Amygdala (tissue), 56 donors: ENCODE results near the gene ABCC12.
"Not testable (repeated sequence)": the region's sequence is repeated elsewhere in the genome, so short reads cannot be mapped to it uniquely, and the experiment has no call there.

Experiments
- DNase-seq, 56 donors: peaks; one replicate each; lab custom pipeline; 2025; lab: John Stamatoyannopoulos, UW

The ABCC12 gene

DNA sequence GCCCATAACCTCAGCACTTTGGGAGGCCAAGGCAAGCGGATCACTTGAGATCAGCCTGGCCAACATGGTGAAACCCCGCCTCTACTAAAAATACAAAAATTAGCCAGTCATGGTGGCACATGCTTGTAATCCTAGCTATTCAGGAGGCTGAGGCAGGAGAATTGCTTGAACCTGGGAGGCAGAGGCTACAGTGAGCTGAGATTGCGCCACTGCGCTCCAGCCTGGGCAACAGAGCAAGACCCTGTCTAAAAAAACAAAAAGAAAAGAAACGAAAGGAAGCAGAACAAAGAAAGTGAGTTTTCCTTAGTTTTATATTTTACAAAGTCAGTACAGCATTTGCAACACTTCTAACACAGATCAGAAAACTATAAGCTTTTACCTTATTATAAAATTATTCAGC is 10.8 kb upstream of the ABCC12 start:
- not testable (repeated sequence) for DNase-seq

DNA sequence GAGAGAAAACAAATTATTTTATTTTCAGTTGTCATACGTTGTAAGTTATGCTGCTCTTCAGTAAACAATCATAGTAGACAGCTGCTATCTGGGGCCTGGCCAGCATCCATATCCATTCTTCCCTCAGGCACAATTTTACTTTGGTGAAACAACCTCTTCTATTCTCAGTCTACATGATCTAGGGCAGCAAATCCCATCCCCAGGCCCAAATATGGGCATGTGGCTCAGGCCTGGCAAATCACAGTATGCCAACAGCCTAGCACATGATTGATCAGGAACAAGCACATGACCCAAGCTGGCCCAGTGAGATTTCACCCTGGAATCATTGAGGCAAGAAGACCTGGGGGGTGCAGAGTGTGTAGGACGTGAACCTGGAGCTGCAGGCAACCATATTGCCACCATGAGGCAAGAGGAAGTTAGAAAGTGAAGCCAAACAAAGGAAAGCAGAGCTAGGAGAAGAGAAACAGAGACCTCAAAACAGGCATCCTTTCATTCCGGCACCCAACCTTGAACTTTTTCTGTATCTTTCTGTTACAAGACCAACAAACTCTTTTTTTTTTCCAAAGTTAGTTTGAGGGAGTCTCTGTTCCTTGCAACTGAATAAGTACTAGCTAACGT is 10.3 kb upstream of the ABCC12 start:
- DNase-seq: no peak

DNA sequence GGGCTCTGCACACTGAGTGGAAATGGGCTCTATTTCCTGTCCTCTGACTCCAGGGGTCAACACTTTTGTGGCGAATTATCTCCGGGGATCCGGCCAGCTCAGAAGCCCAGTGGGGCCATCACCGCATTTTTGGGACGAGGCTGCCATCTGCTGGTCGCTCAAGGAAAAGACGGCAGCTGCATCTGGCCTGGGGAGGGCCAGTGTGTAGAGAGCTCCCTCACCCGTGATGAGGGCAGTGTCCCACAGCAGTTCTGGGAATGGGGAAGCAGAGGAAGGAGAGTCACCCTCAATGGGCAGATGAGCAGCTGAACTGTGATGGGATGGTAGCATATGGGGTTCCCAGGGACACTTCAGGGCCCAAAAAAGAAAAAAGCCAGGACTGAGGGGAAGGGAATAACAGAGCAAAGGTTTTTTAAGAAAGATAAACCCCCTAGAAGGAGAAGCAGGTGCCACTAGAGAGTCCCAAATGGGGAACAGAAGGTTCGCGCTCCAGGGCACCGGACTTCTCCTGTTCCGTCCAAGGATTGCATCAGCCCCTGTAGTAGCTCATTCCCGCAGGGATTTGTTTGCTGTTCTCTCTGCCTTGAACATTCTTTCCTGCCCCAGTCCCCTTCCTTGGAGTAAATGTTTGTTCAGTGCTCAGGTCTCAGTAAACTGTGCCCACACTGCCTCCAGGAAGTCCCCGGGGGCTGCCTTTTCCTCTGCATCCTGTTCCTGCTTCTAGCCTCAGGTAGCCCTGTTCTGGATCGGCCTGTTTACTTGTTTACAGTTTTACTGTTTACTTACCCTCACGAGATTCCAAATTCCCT is 9.3 kb upstream of the ABCC12 start:
- DNase-seq: peak in 53 of 56 donors; percentile 8 to 80 (median 45)

DNA sequence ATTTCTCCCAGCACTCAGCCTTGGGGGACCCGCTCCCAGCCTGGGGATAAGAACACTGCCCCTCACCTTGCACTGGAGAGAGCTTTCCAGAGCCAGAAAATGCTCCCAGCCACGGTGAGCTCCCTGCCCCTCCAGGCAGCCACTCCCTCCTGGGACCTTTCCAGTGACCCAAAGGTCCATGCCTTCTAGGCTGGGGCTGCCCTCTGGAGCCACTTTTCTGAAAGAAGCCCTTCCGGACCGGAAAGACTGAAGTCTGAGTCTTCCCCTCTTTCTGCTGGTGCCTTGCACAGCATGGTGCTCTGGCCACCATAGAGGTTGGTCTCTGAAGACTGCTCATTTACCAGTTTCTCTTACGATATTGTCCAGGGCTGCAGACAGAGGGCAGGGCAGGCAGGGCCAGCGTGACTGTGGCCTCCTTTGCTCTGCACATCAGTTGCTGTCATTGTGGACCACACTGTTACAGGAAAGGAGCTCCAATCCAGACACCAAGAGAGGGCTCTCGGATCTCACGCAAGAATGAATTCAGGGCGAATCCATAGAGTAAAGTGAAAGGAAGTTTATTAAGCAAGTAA is 7.1 kb upstream of the ABCC12 start:
- DNase-seq: no peak

DNA sequence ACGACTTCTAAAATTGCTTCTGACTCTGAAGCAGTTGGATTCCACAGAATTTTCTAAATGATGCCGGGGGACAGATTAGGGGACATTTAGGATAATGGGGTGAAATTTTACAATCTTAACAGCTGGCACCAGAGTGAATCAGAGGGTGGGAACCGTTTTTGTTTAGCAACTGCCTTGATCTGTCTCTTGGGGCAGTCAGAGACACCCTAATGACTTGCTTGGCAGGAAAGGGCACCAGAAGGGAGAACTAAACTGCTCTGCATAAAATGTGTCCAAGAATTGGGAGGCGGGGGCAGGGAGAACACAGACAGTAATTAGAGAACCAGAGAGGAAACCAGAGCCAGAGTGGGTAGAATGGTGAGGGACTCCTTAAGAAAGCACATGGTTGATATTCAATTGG is 6.1 kb upstream of the ABCC12 start:
- no peak for DNase-seq

DNA sequence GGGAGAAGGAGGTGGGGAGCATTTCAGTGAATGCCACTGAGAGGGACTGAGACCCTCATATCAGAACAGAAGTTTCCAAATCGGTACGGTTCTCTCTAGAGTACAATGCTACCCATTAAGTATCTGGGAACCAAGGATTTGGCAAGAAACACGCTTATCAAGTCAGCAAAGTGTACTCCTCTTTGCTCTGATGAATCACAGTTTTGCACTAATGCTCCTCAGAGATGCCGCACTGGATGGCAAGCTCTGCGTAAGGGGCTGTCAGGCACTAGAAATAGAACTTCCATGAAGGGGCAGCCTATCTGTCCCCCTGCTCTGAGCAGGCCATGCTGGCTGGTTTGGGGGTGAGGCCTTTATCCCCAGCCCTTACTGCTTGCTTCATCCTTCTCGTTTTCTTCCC is 4.8 kb upstream of the ABCC12 start:
- no peak for DNase-seq

DNA sequence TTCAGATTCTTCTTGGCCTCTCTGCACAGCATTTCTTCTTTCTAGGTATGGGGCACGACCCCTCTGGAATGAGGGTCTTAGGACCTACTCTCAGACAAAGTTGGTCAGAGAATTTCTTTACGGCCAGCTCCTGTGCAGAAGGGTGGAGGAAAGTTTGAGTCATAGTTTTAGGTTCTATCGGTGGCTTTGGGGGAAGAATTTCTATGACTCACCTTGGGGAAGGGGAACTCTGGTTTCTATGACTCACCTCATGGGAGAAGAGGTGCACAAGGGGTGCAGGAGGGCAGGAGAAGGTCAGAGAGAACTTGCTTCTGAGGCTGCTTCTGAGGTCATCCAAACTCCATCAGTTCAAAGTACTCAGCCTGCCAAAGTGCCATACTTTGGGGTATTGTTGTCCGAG is 2.5 kb upstream of the ABCC12 start:
- no peak for DNase-seq

DNA sequence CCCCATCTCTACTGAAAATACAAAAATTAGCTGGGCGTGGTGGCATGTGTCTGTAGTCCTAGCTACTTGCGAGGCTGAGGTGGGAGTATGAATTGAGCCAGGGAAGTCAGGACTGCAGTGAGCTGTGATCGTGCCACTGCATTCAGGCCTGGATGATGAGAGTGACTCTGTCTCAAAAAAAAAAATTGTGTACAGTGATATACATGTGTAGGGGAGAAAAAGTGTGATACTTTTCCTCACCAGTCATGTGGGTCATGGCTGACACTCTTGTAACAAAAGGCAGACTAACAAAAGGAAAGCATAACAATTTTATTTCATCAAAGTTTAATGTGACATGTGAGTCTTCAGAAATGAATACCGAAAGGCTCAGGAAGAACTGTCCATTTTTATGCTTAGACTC is 2.0 kb upstream of the ABCC12 start:
- no peak for DNase-seq

DNA sequence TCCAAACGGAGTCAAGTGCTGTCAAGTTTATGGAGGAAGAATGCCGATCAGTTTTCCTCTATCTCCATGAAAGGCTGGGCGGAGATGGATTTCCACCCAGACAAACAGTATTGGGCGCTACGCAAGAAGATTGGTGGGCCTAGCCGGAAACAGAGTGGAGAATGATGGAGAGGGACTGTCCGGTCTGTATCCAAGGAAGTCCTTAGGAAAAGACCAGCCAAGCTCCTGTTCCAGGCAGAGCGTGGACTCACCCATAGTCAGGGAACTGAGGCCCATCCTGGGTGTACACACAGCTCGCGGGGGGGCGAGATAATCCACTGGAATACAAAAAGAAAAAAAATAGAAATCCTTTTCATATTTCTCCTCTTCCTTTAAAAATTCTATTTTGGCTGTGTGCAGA is 1.5 kb upstream of the ABCC12 start:
- DNase-seq: no peak

DNA sequence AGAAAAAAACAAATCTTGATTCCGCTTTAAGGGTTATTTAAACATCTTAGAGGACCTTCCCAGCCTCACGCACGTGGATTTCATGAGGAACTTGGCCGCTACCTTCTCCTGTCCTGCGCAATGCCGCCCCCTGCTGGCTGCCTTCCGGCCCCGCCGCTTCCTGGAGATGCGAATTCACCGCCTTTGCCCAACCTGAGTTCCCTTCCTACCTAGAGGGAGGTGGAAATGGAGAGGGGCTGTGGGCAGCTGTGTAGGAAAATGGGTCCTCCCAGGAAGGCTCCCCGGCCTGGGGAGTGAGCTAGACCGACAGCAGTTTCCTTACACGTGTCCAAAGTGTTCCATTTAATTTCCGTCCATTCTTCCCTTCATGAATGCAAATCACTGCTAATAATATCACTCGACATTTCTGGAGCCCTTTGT is 1.0 kb upstream of the ABCC12 start:
- DNase-seq: peak in 55 of 56 donors; percentile 7 to 86 (median 55)

DNA sequence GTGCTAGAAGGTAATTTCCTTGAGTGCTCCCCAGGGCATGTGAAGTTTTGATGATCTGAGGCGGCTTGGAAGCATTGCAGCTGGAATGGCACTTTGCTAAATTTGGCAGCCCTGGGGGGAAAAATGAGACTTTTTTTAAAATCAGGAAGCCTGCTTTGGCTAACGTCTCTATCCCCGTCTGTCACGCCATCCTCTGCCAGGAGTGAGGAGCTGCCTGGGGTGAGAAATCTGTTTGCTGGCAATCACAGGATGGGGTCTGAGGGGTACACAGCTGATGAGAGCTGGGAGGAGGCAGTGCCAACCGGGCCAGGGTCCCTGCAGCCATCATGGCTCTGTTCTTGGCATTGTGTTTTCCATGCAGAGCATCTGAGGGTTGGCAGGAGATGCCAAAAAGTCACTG is 2.0 kb downstream of the ABCC12 start:
- DNase-seq: no peak

DNA sequence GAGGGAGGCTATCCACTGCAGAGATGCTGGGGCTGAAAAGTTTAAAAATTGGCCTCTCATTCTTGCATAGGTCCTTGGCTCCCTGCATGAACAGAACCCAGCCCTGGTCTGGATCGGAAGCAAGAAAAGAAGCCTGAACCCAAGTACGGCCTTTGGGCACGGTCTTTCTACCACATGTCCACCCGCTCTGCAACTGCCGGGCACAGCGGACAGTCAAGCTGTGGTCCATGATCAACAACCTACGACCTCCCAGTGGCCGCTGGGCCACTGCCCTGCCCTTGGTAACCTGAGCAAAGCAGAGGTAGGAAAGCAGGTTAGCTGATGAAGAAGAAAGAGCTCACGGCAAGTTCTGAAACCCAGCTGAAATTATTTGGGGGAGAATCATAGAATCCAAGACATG is 3.6 kb downstream of the ABCC12 start:
- DNase-seq: no peak

DNA sequence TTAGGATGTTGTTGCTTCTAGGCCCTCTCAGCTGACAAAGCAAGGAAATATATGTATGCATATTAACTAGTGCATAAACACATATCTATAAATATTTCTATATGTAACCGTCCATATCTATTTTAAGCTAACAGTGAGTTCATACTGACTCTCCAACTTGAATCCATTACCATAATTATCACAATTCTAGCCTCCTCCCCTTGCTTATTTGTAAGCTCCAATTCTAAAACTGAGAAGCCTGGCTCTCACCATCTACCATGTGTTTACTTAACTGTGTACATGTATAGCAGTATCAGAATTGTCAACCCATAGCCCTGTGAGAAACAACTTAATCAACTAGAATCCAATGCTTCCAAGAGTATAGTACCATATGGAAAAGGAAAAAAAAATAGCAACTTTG is 5.1 kb downstream of the ABCC12 start:
- no peak for DNase-seq

DNA sequence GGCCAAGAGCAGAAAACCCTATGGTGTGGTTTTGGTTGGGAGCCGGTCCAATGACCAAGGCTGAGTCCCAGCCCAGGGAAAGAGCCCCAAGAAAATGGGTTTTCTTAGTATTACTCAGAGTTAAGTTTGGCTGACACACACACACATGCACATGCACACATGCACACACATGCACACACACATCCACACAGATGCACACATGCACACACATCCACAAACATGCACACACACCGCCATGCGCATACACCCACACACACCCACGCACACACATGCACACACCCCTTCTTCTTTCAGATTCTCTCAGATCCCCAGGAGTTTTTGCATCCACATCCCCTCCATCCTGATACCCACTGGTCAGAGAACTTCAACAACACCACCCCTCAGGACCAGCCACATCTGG is 9.1 kb downstream of the ABCC12 start:
- no peak for DNase-seq

DNA sequence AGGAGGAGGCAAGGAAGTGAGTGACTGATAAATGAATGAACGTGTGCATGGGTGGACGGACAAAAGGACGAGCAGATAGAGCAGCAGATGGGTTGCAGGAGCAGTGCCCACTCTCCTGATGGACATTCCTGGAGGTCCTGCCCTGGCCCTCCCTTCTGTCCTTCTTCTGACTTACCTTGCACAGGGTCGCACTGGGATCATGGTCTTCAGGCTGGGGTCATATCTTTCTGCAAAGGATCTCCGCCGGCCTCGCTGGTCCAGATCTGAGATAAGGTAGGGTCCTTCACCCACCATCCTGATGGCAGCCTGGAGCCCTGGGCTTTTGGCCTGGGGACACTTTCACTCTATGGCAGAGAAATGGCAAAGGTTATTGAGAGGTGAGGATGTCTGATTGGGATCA is 9.7 kb downstream of the ABCC12 start:
- DNase-seq: no peak

DNA sequence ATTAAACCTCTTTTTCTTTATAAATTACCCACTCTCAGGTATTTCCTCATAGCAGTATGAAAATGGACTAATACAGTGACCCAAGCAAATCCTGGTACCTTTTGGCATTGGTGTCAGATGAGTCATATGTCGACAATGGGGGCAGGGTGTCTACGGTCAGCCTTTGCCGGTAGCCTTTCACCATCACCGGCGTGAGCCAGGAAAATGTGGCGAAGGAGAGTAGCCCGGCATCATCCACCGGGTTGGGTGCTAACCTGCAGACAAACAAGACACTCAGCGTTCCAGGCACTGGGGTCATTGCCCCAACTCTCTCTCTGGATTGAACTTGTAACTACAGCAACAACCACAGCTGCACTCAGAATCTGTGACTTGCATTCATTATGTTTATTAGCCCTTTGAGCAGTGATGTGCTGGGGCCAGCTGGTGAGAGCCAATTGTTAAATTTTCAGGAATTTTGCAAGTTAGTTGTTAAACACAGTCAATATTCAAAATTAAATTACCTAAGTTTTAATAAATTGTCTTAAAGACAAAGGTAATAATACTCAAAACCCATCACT is 11.9 kb downstream of the ABCC12 start:
- peak in 1 of 56 donors; percentile 6 for DNase-seq

DNA sequence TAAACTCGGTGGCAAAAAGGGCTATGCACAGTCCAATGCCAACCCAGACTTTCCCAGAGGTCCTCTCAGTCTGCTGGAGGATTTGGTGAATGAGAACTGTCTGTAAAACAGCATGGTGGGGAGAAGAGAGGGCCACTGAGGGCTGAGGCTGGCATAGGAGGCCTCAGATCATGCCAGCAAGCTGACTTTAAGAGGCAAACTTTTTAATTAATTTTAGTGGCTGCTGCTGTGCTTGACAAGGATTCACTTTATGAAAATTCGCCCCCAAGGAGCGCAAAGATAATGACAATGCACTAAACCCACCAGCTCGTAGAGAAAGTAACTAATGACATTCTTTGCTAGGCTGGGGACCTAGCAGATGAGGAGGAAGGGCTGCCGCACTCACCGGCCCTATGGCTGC is 15.0 kb downstream of the ABCC12 start:
- no peak for DNase-seq

DNA sequence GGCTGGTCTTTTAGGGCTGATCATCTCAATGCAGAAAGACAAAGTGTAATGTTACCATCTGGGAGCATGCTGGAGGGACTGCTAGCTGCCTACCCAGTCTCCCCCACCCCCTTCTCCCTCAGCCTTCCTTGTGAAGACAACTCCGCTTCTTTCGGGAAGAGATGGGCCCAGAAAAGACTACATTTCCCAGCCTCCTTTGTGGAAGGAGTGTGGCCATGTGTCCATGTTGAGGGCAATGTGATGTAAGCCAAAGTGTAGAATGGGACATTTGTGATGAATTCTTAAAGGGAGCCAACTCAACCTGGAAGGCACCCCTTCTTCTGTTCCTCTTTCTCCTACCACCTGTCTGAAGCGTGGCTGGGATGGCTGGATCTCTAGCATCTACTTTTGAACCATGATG is 16.3 kb downstream of the ABCC12 start:
- DNase-seq: no peak

DNA sequence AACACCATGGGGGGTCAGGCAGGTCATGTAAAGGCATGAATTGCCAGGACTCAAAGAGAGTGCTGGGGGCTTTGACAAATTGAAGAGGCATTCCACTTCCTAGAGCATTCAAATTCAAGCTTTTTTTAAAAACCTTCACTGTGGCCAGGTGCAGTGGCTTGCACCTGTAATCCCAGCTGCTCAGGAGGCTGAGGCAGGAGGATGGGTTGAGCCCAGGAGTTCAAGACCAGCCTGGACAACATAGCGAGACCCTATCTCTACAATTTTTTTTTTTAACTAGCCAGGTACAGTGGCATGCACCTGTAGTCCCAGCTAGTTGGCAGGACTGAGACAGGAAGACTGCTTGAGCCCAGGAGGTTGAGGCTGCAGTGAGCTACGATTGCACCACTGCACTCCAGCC is 17.2 kb downstream of the ABCC12 start:
- DNase-seq: no peak

DNA sequence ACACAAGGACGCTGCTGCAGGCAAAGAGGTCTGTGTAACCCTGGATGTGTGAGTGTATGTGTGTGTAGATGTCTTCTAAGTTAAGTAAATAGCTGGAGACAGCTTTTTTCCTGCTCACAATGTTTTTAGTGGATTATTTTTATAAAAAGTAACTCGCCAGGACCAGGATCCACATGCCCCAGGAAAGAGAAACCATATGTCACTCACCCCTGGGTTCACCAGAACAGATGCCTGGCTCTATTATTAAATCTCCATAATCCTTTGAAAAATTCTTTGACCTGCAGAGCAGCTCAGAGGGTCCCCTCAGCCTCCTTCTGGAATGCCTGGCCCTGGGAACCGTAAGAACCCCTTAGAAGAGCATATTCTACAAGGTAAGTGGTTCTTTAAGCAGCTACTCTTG is 18.0 kb downstream of the ABCC12 start:
- DNase-seq: no peak

DNA sequence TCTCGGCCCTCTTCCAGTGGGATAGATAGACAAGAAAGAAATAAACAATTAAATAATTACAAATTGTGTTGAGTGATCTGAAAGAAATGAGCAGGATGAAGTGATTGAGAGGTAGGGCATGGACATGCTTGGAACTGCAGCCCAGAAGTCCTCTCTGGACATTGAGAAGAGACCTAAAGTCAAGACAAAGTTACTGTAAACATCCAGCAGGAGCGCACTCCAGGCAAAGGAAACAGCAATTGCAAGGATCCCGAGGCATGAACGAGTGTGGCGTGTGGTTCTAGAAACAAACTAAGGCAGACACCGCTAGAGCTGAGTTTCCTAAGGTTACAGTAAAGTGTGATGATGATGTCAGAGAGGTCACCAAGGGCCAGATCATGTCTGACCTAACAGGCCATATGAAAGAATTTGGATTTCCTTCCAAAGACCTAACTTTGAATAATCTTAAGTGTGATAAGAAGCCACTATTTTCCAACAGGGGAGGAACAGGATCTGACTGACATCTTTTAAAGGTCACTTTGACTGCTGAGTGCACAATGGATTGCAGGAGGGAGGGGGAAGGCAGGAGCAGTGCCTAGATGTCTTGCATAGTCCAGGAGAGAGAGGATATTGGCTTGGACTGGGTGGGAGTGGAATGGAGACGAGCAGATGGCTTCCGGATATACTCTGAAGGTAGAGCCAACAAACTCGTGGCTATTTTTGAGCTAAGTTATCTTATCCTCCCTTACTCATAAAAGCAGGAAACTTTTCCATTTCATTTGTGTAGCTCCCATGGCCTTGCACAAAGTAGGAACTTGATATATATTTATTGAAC is 19.0 kb downstream of the ABCC12 start:
- DNase-seq: no peak
